Measurements from ENCODE around the gene USP20. TPM values are rescaled to one million over a fixed set of nuclear protein-coding genes. Genes with fewer than 3 reads are reported as not detected.

Gene USP20
- total RNA-seq, 1 experiment from 2014 or later, result 14.4 TPM

GRCh38 chr9:129923589-129923988 is 88.3 kb downstream of the USP20 start:
- ATAC-seq, result no peak
- POLR2A ChIA-PET, result no interaction called here
- H3K27me3 ChIP-seq (ENCODE audit: control insufficient read depth, insufficient read depth, low read length), result no peaks in the 10 kb centered on the region
- TF ChIP-seq CTCF (IDR thresholded peaks at IDR 0.05), result no peak
- TF ChIP-seq SIN3A (IDR thresholded peaks at IDR 0.05; ENCODE audit: borderline replicate concordance, insufficient read depth, low read depth, low read length), result no peak
- no peak for TF ChIP-seq TCF7L2 (IDR thresholded peaks at IDR 0.05; ENCODE audit: low read depth, low read length)
- TF ChIP-seq, protein P1, sequence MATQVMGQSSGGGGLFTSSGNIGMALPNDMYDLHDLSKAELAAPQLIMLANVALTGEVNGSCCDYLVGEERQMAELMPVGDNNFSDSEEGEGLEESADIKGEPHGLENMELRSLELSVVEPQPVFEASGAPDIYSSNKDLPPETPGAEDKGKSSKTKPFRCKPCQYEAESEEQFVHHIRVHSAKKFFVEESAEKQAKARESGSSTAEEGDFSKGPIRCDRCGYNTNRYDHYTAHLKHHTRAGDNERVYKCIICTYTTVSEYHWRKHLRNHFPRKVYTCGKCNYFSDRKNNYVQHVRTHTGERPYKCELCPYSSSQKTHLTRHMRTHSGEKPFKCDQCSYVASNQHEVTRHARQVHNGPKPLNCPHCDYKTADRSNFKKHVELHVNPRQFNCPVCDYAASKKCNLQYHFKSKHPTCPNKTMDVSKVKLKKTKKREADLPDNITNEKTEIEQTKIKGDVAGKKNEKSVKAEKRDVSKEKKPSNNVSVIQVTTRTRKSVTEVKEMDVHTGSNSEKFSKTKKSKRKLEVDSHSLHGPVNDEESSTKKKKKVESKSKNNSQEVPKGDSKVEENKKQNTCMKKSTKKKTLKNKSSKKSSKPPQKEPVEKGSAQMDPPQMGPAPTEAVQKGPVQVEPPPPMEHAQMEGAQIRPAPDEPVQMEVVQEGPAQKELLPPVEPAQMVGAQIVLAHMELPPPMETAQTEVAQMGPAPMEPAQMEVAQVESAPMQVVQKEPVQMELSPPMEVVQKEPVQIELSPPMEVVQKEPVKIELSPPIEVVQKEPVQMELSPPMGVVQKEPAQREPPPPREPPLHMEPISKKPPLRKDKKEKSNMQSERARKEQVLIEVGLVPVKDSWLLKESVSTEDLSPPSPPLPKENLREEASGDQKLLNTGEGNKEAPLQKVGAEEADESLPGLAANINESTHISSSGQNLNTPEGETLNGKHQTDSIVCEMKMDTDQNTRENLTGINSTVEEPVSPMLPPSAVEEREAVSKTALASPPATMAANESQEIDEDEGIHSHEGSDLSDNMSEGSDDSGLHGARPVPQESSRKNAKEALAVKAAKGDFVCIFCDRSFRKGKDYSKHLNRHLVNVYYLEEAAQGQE (IDR thresholded peaks at IDR 0.05; ENCODE audit: insufficient read depth in 1 of 2, low read depth in 2 of 2, low read length in 1 of 2), result no peak
- TF ChIP-seq POLR2AphosphoS5 (IDR thresholded peaks at IDR 0.05; ENCODE audit: low read depth, low read length), result no peak
- peaks cover 4% of the 10 kb centered on the region for H3K36me3 ChIP-seq (ENCODE audit: control insufficient read depth, insufficient read depth, low read length)
- BruUV-seq (replicated peaks), result no TSS peak
- no peak overlapping the region for H3K27ac ChIP-seq (ENCODE audit: low read length)
- intact Hi-C loops (cut with micrococcal nuclease; ENCODE audit: unreplicated experiment), result no loop called here
- H3K4me1 ChIP-seq (ENCODE audit: control insufficient read depth, insufficient read depth, low read length), result no peaks in the 10 kb centered on the region
- DNase-seq (ENCODE audit: low read depth, low spot score), result no peak
- H3K4me3 ChIP-seq (ENCODE audit: low read depth in 2 of 2, low read length in 2 of 2), result no peak overlapping the region
- H3K9me3 ChIP-seq (ENCODE audit: control insufficient read depth, insufficient read depth, low read depth, low read length), result no peaks in the 10 kb centered on the region
- CTCF ChIA-PET, result interaction anchor here (0.5 kb wide), 1 partner anchor 81 kb away, joined by 3 read pairs; no protein-coding TSS in a partner anchor
- in situ Hi-C loops (cut with HindIII; ENCODE audit: low pct_unique_long_range_greater_than_20kb, low sequenced_read_pairs), result no loop called here

DNA sequence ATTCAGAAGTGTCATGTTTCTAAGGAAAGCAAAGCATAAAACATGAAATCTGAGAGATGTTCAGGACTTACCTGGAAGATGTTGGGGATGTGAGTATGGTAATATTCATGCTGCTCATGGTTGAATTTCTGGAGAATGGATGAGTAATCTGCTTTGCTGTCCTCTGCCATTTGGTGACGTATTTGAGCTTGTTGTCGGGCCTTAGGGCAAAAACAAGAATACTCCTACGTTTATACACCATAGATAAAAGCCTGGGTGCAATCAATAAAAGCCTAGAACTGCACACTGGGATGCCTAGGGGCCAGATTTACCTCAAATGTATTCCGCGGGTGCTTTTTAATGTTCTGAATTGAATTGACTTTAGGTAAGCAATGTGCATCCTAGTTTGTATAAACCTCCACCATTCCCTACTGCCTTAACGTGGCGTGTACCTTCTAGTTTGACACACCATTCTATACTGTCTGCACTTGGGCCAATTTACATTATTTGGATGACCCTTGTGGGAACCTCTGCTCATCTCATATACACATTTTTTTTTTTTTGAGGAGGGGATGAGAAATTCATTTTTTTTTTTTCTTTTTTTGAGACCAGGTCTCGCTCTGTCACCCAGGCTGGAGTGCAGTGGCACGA is 94.4 kb downstream of the USP20 start:
- POLR2A ChIA-PET, result no interaction called here
- H3K36me3 ChIP-seq (ENCODE audit: control insufficient read depth, insufficient read depth, low read length), result peaks cover 2% of the 10 kb centered on the region; the same call in 1 of the 2 replicates
- H3K4me3 ChIP-seq (ENCODE audit: low read depth in 2 of 2, low read length in 2 of 2), result no peak overlapping the region
- ATAC-seq, result no peak
- DNase-seq (ENCODE audit: low read depth, low spot score), result no peak
- no peaks in the 10 kb centered on the region for H3K27me3 ChIP-seq (ENCODE audit: control insufficient read depth, insufficient read depth, low read length)
- no peak for TF ChIP-seq TCF7L2 (IDR thresholded peaks at IDR 0.05; ENCODE audit: low read depth, low read length)
- no peak for TF ChIP-seq SIN3A (IDR thresholded peaks at IDR 0.05; ENCODE audit: borderline replicate concordance, insufficient read depth, low read depth, low read length)
- TF ChIP-seq POLR2AphosphoS5 (IDR thresholded peaks at IDR 0.05; ENCODE audit: low read depth, low read length), result no peak
- TF ChIP-seq, protein P1 (IDR thresholded peaks at IDR 0.05; ENCODE audit: insufficient read depth in 1 of 2, low read depth in 2 of 2, low read length in 1 of 2), result no peak
- TF ChIP-seq CTCF (IDR thresholded peaks at IDR 0.05), result no peak
- H3K27ac ChIP-seq (ENCODE audit: low read length), result no peak overlapping the region
- BruUV-seq (replicated peaks), result no TSS peak
- in situ Hi-C loops (cut with HindIII; ENCODE audit: low pct_unique_long_range_greater_than_20kb, low sequenced_read_pairs), result no loop called here
- H3K4me1 ChIP-seq (ENCODE audit: control insufficient read depth, insufficient read depth, low read length), result no peaks in the 10 kb centered on the region
- CTCF ChIA-PET, result no interaction called here
- intact Hi-C loops (cut with micrococcal nuclease; ENCODE audit: unreplicated experiment), result no loop called here
- H3K9me3 ChIP-seq (ENCODE audit: control insufficient read depth, insufficient read depth, low read depth, low read length), result no peaks in the 10 kb centered on the region
